Endodermal cell (in vitro differentiated cells): ENCODE results near the gene TMEM121. TPM values are rescaled to one million over a fixed set of nuclear protein-coding genes. Genes with fewer than 3 reads are reported as not detected.
A peak's percentile ranks its signal among the peaks of the same experiment; 100 is the strongest.
"Not testable (repeated sequence)": the region's sequence is repeated elsewhere in the genome, so short reads cannot be mapped to it uniquely, and the experiment has no call there.

ENCODE experiments used
- DNase-seq: peaks from one replicate; pipeline ENCODE4 v3.0.0-alpha.2; 2017
- H3K27ac ChIP-seq: 2 replicates; pipeline ENCODE4 v1.5.1; 2013; ENCODE audit warnings: mild to moderate bottlenecking, low read depth, low read length, moderate library complexity
- H3K27me3 ChIP-seq: 2 replicates; pipeline ENCODE4 v1.6.1; 2013; ENCODE audit warnings: mild to moderate bottlenecking, low read length, moderate library complexity; ENCODE audit not compliant: insufficient read depth, control insufficient read depth, poor library complexity, severe bottlenecking
- H3K36me3 ChIP-seq: 2 replicates; pipeline ENCODE4 v1.7.0; 2013; ENCODE audit warnings: mild to moderate bottlenecking, low read length, moderate library complexity; ENCODE audit not compliant: control insufficient read depth, insufficient read depth
- H3K4me1 ChIP-seq: one replicate; pipeline ENCODE4 v1.7.0; 2013; ENCODE audit warnings: low read length; ENCODE audit not compliant: control insufficient read depth, insufficient read depth
- H3K4me3 ChIP-seq: 2 replicates; pipeline ENCODE4 v1.5.1; 2013; ENCODE audit warnings: mild to moderate bottlenecking, low read length, moderate library complexity
- H3K9ac ChIP-seq: 2 replicates; pipeline ENCODE4 v1.6.1; 2013; ENCODE audit warnings: mild to moderate bottlenecking, low read length, moderate library complexity; ENCODE audit not compliant: poor library complexity, severe bottlenecking; ENCODE audit errors: extremely low read depth
- H3K9me3 ChIP-seq: 2 replicates; pipeline ENCODE4 v1.6.1; 2013; ENCODE audit warnings: mild to moderate bottlenecking, low read length, moderate library complexity; ENCODE audit not compliant: control insufficient read depth
- H3K27ac Mint-ChIP-seq: 2 replicates; pipeline ENCODE4 v1.8.0; 2020; ENCODE audit warnings: mixed read lengths
- H3K27me3 Mint-ChIP-seq: 2 replicates; pipeline ENCODE4 v1.8.0; 2021; ENCODE audit warnings: mild to moderate bottlenecking, mixed read lengths; ENCODE audit not compliant: insufficient read depth
- H3K36me3 Mint-ChIP-seq: 2 replicates; pipeline ENCODE4 v1.8.0; 2020; ENCODE audit warnings: low read depth, mixed read lengths
- H3K4me1 Mint-ChIP-seq: 2 replicates; pipeline ENCODE4 v1.8.0; 2020; ENCODE audit warnings: mixed read lengths
- H3K4me3 Mint-ChIP-seq: 2 replicates; pipeline ENCODE4 v1.8.0; 2020; ENCODE audit warnings: mild to moderate bottlenecking, moderate library complexity, mixed read lengths
- H3K9me3 Mint-ChIP-seq: 2 replicates; pipeline ENCODE4 v1.8.0; 2020; ENCODE audit warnings: mild to moderate bottlenecking, mixed read lengths
- whole genome bisulfite sequencing, 2 experiments: methylation state at CpG; one replicate each; pipeline versions ENCODE4 v1.1.5 to v1.1.7; 2013; ENCODE audit warnings: missing lambda C conversion rate in 2 of 2, mixed read lengths in 1 of 2; ENCODE audit not compliant: insufficient coverage in 1 of 2, insufficient read length in 1 of 2; 5-methylcytosine and 5-hydroxymethylcytosine counted together
- total RNA-seq, 2 donors: library from RNA; stranded (reverse); fragmentation: NEBNext Ultra II Directional in 1 of 2; extraction: Animal tissue kit (Norgen Biotek cat#: 25700) in 1 of 2; gene quantifications; 2 replicates in 1 of 2; 3 replicates in 1 of 2; pipeline ENCODE4 v1.2.1, GENCODE V29; 2021
- TF ChIP-seq, protein P1 (sequence below): fragments of 200-600 bp; sonication (generic); conservative IDR thresholded peaks from 2 replicates; pipeline ENCODE4 v1.5.0; 2021; ENCODE audit warnings: antibody characterized with exemption, mild to moderate bottlenecking

The TMEM121 gene
- total RNA-seq, 2 donors from 2014 or later = 0.29 to 1.5 TPM

DNA sequence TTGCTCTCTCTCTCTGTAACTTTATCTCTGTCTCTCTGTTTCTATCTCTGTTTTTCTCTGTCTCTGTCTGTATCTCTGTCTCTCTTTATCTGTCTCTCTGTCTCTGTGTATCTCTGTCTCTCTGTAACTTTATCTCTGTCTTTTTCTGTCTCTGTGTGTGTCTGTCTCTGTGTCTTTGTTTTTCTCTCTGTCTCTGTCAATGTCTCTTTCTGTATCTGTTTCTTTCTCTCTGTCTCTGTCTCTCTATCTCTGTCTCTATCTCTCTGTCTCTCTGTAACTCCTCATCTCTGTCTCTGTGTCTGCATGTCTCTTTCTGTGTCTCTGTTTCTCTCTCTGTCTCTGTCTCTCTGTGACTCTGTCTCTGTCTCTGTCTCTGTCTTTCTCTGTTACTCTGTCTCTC lies 51.7 kb downstream of the TMEM121 start:
- peaks cover 49% of the 10 kb centered on the region for H3K9me3 ChIP-seq
- Mint-ChIP-seq H3K4me1 (no peaks in the 10 kb centered on the region), H3K9me3 (peaks cover 53% of the 10 kb centered on the region), H3K36me3 (peaks cover 17% of the 10 kb centered on the region), H3K27ac (no peak overlapping the region), H3K4me3 (no peak overlapping the region), H3K27me3 (no peaks in the 10 kb centered on the region)
- TF ChIP-seq, protein P1, sequence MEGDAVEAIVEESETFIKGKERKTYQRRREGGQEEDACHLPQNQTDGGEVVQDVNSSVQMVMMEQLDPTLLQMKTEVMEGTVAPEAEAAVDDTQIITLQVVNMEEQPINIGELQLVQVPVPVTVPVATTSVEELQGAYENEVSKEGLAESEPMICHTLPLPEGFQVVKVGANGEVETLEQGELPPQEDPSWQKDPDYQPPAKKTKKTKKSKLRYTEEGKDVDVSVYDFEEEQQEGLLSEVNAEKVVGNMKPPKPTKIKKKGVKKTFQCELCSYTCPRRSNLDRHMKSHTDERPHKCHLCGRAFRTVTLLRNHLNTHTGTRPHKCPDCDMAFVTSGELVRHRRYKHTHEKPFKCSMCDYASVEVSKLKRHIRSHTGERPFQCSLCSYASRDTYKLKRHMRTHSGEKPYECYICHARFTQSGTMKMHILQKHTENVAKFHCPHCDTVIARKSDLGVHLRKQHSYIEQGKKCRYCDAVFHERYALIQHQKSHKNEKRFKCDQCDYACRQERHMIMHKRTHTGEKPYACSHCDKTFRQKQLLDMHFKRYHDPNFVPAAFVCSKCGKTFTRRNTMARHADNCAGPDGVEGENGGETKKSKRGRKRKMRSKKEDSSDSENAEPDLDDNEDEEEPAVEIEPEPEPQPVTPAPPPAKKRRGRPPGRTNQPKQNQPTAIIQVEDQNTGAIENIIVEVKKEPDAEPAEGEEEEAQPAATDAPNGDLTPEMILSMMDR = no peak
- H3K4me1 ChIP-seq = no peaks in the 10 kb centered on the region
- H3K27ac ChIP-seq = no peak overlapping the region
- H3K4me3 ChIP-seq = peak overlapping the region; percentile 67
- DNase-seq = no peak
- no peak overlapping the region for H3K9ac ChIP-seq
- no peaks in the 10 kb centered on the region for H3K36me3 ChIP-seq
- no peaks in the 10 kb centered on the region for H3K27me3 ChIP-seq

DNA sequence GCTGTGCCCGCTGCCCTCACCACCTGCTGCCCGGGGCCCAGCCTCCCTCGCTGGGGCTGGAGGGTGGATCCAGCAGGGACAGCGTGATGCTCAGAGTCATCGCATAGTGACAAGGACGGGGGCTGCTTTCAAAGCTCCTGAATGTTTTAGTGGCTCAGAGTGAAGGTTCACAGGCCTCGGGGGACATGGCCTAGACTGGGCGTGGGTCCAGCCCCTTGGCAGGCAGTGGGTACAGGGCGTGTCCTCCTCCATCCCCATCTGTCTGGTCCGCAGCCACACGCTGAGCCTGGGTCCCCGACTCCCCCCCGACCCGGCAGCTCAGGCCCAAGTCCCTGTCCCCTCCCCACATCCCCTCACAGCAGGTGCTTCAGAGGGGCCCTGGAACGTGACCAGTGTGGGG lies 52.8 kb downstream of the TMEM121 start:
- not testable (repeated sequence) for H3K4me3 ChIP-seq, H3K27ac ChIP-seq, H3K4me1 ChIP-seq, H3K36me3 ChIP-seq, H3K27me3 ChIP-seq, DNase-seq, H3K4me1 Mint-ChIP-seq, H3K27me3 Mint-ChIP-seq, H3K27ac Mint-ChIP-seq, H3K9ac ChIP-seq, H3K4me3 Mint-ChIP-seq
- Mint-ChIP-seq H3K9me3 (peaks cover 48% of the 10 kb centered on the region), H3K36me3 (peaks cover 17% of the 10 kb centered on the region)
- WGBS, 2 experiments = no CpG with 5 or more reads among the region's 15 CpGs
- peaks cover 43% of the 10 kb centered on the region for H3K9me3 ChIP-seq

Other genes with a start within 250 kb of the TMEM121 start
- gene BRF1, start 225.6 kb upstream of the TMEM121 start, total RNA-seq = 10 to 100 TPM; 37.0 to 44.5 TPM
- gene PACS2, start 211.8 kb upstream of the TMEM121 start, total RNA-seq = 100 to 1,000 TPM; 117 to 121 TPM
- 1 to 10 TPM; 1.9 to 3.5 TPM for gene TEX22, start 128.0 kb upstream of the TMEM121 start, total RNA-seq
- 100 to 1,000 TPM; 245 to 246 TPM for gene MTA1, start 106.8 kb upstream of the TMEM121 start, total RNA-seq
- 1 to 10 TPM; 3.9 to 5.3 TPM for gene CRIP2, start 51.8 kb upstream of the TMEM121 start, total RNA-seq
- 10 to 100 TPM in 1 of 2 donors, 1 to 10 TPM in 1; 7.0 to 47.1 TPM for gene CRIP1, start 39.7 kb upstream of the TMEM121 start, total RNA-seq
- 10 to 100 TPM in 1 of 2 donors, 1 to 10 TPM in 1; 9.1 to 23.8 TPM for gene TEDC1, start 35.3 kb upstream of the TMEM121 start, total RNA-seq